Esophagus squamous epithelium (tissue), 4 donors: ENCODE measurements around the gene TTC8.

Experiments
- CTCF ChIP-seq, 6 experiments: fragments of 450-650 bp in 4 of 6; fragments of 200-600 bp in 2 of 6; sonication (generic) in 2 of 6; IDR thresholded peaks; one replicate each; pipeline ENCODE4 v1.5.1; 2016 to 2019; ENCODE audit warnings: antibody characterized with exemption in 6 of 6, mild to moderate bottlenecking in 4 of 6, moderate library complexity in 4 of 6
- POLR2A ChIP-seq, 4 donors: fragments of 450-650 bp; IDR thresholded peaks; one replicate each; pipeline ENCODE4 v1.6.1; 2017; ENCODE audit warnings: antibody characterized with exemption in 4 of 4, mild to moderate bottlenecking in 4 of 4, moderate library complexity in 3 of 4

GRCh38 chr14:88849716-88850115, 25.3 kb downstream of the TTC8 start:
- TF ChIP-seq CTCF (IDR thresholded peaks at IDR 0.05) (no peak), POLR2A (IDR thresholded peaks at IDR 0.05) (no peak)
